NCI-H2171 treated with DMSO at 0.1 percent for 48 hours (cell line): ENCODE results near the gene PTDSS2.

Source experiments
- DNase-seq: peaks from one replicate; lab custom pipeline; 2025; lab: John Stamatoyannopoulos, UW

The PTDSS2 gene

GRCh38 chr11:490186-490929, 40.3 kb downstream of the PTDSS2 start:
- no peak for DNase-seq

DNA sequence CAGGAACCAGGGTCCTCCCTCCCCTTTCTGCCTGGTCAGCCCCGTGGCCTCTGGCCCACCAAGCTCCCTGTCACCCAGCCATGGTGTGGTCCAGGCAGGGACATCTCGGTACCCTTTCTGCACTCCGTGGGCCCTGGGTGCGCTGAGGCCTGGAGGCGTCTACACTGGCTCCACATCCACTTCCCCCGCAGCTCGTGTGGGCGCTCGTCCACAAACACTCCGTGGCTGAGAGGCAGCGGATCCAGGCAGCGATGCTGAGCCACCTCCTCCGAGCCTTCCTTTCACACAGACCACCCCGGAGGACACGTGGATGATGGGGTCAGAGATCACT, 40.8 kb downstream of the PTDSS2 start:
- no peak for DNase-seq

DNA sequence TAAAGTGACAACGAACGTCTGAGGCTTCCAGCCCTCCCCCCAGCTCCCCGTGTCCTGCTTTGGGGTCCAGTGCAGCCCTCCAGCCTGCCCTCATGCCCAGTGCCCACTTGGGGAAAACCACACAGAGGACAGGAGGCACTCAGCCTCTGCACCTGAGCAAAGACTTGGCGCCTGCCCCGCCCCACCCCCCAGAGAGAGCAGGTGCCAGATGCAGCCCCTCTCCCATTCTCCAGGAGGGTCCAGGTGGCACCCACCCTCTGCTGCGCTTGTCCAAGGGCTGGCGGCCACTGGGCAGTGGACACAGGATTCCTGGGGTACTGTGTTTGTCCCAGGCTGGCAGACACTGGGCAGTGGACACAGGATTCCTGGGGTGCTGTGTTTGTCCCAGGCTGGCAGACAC, 41.3 kb downstream of the PTDSS2 start:
- no peak for DNase-seq

DNA sequence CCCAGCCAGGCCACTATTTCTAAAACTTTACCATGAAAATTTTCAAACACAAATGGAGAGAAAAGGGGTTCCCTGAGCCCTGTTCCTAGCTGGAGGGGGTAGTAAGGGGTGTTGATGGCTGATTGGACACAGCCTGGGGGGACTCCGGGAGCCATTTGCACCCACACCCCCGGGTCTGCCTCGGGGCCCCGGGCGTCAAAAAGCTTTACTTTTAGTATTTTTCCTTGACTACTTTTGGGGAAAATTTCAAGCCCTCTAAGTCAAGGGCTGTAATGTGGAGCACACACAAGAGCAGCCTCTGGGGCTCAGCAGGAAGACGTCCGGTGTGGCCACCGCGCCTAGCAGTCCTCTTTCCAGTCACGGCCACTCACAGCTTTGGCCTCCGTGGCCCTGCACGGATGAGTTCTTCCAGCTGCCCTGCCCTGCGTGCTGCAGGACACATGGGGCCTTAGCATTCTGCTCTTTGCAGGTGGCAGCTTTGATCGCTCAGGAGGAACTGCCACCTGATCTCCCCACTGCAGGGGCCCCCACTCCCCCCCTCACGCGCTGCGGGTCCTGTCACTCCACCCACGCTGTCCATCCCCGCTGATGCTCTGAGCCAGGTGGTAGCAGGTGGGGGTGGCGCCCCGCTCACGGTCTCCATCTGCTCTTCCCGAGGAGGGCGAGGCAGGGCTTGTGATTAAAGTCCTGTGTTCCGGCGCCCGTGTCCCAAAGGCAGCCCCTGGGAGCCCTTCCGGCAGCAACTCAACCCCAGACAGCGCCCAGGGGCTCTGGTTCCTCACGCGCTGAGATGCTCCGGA, 42.5 kb downstream of the PTDSS2 start:
- DNase-seq: peak; percentile 75

DNA sequence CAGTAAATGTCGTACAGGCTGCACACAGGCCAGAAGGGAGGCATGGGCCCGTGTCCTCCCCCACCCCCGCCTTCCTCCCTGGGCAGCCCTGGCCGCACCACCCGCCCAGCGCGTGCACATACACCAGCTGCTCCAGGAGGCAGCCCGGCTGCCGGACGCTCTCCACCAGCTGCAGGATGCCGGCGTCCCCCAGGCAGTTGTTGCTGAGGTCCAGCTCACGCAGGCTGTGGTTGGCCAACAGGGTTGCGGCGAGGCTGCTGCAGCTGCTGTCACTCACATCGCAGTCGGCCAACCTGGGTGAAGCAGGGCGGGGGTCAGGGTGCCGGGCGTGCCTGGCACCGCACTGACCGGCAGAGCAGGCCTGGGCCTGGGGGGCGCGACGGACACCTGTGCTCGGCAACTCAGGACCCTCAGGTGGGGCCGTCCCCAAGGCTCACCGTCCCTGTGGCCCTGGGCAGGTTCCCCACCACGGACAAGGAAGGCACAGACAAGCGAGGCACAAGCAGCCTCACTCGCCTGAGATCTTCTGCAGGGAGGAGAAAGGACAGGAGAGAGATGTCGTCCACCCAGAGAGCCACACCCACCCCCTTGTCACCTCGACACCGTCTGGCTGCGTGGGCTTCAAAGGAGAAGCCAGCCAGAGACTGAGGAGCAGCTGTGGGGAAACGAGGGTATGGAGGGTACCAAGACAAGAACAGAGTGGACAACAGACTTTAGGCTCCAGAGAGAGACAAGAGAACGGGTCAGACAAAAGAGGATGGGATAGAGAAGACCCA, 44.9 kb downstream of the PTDSS2 start:
- DNase-seq: no peak

GRCh38 chr11:495537-495931, 45.5 kb downstream of the PTDSS2 start:
- DNase-seq: no peak

GRCh38 chr11:496834-497564, 46.9 kb downstream of the PTDSS2 start:
- DNase-seq: no peak

DNA sequence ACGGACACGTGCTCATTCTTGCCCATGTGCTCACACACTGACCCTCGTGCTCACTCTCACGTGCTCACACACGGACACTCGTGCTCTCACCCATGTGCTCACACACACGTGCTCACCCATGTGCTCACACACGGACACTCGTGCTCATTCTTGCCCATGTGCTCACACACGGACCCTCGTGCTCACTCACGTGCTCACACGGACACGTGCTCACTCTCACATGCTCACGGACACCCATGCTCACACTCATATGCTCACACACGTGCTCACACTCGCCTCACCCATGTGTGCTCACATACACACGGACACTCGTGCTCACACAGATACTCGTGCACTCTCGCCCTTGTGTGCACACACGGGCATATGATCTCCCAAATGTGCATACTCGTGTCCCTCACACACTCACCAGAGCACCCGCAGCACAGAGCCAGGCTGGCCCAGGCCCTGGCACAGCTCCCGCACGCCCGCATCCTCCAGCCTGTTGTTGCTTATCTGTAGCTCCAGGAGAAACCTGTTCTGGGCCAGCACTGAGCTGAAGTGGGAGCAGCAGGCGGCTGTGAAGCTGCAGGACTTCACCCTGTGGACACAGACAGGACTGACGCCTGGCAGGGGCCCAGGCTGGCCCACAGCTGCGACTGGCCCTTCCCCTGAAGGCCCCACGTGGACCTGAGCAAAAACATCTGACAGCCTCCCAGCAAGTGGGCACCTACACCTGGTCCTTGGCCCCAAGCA, 47.7 kb downstream of the PTDSS2 start:
- DNase-seq: no peak

DNA sequence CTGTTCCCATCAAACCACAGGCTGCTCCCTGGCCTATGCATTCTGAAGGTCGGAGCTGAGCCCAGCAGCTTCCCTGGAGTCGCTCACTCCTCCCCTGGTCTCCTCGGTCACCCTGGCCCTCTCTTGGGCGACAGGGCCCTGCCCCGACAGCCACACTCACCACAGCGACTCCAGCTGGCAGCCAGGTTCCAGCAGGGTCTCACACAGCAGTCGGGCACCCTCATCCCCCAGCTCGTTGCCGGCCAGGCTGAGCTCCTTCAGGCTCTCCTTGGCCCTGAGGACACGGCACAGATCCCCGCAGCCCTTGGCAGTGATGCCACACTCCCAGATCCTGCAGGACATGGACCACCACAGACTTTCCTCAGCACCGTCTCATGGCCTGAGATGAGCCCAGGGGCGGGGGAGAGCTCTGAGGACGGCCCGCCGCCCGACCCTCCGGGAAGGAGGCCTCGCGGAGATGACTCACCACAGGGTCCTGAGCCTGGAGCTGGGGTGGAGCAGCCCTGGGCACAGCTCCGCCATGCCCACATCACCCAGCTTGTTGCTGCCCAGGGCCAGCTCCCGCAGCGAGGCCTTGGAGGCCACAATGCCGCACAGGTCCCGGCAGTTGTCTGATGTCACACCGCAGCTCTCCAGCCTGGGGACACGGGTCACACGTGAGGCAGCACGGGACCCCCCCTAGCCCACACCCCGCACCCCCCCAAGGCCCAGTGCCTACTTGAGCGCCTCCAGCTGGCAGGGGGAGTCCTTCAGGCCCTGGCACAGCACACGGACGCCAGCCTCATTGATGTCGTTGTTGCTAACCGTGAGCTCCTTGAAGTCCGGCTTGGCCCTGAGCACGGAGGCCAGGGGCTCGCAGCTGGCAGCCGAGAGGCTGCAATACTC, 48.5 kb downstream of the PTDSS2 start:
- no peak for DNase-seq

- DNase-seq: no peak
Measured at GRCh38 chr11:499201-500076, 49.4 kb downstream of the PTDSS2 start.

DNA sequence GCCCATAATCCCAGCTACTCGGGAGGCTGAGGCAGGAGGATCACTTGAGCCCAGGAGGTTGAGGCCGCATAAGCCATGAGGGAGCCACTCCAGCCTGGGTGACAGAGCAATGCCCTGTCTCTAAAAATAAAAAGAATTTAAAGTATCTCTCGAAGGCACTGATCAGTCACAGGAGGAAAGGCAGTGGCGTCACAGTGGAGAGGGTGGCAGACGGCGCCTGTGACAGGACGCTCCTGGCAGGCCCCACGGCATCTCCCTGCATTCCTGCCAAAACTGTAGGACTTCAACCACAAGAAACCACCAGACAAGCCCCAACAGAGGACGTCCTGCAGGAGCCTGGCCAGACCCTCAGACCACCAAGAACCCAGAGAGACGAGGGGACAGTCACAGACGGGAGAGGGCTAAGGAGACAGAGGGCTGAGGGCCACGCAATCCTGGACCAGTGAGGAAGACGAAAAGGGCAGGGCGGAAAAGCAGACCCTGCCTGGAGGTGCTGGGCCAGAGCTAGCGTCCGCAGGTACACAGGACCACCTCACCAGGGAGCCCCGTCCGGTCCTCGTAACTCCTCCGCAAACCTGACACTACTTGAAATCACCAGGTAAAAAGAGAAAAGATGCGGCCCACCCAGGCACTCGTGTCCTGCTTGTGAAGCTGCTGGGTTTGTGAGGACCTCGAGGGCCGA, 51.1 kb downstream of the PTDSS2 start:
- no peak for DNase-seq

DNA sequence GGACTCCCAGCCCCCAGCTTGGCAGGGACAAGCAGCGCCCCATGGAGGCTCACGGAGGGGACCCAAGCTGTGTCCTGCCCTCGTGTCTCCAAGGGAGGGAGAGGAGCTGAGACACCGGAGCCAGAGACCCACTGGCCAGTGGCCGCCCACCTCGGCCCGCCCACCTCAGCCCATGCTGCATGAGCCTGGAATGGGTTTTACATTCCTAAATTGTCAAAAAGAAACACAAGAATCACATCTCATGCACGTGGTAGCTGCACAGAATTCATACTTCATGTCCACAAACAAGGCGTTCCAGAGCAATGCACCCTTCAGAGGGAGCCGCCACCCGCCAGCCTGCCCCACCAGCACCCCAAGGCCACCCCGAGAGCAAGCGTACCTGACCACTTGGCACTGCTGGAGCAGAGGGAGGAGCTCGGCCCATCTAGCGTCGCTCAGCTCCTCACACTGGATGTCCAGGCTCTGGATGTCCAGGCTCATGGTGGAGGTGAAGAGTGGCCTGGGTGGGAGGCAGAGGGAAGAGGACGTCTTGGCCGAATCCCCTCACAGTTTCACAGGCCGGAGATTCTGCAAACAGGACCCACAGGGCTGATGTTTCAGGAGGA, 51.7 kb downstream of the PTDSS2 start:
- no peak for DNase-seq

GRCh38 chr11:502288-503178, 52.5 kb downstream of the PTDSS2 start:
- DNase-seq: no peak

DNA sequence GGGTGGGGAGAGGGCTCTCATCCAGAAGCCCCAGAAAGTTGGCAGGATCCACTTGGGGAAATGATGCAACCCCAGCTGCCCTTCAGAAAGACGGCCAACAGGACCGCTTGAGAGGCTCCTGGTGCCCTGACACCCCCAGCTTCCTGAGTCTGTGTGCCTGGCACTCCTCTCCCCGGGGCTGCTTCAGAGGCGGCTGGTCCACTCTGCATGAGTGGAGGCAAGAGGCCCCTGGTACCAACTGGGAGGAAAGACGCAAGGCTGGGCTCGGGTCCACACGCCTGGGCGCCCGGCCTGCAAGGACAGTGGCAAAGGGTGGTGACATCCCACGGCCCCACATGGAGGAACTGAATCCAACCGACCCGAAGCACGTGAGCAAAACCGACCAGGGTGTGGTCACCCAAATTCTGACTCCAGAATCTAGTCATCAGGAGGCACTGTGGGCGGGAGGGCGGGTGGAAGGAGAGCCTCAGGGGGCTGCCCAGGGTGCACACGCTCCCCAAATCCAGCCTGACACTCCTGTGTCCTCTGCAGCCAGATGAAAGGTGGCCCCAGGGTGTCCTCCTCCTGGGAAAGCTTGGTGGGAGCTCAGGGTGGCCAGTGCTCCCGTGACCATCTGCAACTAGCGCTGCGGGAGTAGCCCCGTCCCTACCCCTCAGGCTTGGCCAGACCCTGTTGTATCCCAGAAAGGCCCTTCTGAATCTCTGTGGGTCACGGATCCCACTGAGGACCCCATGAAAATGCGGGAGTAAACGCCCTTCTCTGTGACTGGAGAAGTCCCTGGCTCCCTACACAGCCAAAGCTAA, 53.3 kb downstream of the PTDSS2 start:
- no peak for DNase-seq

DNA sequence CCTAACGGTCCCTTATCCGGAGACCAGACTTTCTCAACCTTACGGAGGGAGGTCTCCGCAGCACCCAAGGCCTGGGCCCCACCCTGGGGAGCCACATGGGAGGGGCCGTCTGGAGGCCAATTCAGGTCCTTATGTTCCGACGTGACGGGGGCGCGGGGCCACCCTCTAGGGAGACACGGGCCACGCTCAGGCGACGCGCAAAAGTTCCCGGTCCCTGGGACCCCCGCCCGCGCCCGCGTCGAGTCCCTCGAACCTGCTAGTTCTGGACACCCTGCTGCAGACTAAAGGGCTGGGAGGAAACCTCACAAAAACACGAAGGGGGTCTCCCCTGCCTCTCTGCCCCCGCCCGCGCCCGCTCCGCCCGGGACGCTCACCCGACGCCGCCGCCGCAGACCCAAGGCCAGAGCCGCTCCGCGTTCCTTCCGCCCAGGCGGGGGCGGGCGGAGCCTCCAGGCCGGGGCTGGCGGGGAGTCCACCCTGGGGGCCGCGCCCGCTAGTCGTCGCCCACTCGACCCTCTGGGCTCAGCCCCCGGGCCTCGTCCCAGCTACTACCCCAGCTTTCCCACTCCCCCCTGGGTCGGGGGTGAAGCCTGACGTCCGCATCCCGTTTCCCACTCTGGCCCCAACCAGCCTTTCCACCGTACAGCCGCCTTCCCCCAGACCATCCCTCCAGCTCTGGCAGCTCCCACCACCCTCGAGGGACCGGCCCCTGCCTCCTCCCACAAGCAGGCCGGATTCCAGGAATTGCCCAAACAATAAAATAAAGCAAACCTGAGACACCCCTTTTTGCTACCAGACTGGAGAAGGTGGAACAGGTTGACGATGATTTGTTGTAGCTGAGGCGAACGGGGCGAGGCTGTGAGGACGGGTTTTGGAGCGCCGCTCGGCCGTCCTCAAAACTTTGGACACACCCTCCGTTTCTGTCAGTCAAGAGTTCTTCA, 54.2 kb downstream of the PTDSS2 start:
- DNase-seq: no peak

DNA sequence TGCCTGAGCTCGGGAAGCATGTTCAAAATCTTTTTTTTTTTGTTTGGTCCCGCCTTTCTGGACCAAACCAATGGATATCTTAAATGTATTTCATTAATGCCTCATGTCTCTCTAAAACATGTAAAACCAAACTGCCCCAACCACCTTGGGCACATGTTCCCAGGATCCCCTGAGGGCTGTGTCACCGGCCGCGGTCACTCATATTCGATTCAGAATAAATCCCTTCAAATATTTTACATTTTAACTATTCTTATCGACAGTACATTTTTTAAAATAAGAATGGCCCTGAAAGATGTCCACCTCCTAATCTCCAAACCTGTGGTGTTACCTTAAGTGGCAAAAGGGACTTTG, 54.9 kb downstream of the PTDSS2 start:
- no peak for DNase-seq
